ENCODE measurements around the gene HDAC11.

The HDAC11 gene

DNA sequence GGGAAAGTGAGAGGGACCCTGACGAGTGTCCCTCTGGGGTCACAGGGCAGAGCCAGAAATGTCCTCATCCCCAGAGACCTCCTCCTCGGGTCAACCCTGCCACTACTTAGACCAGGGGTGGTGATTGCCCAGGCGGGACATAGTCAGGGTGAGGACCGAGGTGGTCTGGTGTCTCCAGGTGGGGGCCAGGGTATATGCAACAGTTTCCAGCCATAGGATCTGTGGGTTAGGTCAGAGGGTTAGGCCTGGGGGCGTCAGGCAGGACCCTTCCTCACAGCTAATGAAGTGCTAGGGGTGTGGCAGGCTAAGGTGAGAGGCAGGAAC lies 46.5 kb downstream of the HDAC11 start:
- DNase-seq, result no peak

DNA sequence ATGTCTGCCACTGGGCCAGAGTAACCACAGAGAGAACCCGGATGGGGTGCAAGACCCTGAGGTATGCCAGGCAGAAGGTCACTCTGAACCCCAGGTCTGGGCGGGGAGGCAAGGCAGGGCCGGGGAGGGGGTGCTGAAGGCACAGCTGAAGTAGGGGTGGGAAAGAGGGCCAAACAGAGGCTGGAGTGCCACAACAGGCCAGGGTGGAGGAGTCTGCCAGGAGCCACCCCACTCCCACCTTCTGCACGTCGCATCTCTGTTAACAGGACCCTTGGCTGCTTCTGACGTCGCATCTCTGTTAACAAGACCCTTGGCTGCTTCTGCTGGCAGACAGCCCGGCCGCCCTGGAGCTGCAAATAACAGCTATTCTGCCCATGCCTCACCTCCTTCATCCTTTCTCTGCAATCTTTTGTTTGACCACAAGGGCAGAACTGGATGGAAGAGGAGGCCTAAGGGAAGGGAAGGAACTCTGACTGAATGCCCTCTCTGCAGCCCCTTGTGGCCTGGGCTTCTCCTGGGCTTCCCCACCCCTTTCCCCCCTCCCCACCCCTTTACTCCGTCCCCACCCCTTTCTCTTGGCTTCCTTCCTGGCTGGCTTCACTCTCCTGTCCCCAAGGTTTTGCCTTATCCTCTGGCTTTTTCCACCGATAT lies 48.2 kb downstream of the HDAC11 start:
- DNase-seq, result no peak

DNA sequence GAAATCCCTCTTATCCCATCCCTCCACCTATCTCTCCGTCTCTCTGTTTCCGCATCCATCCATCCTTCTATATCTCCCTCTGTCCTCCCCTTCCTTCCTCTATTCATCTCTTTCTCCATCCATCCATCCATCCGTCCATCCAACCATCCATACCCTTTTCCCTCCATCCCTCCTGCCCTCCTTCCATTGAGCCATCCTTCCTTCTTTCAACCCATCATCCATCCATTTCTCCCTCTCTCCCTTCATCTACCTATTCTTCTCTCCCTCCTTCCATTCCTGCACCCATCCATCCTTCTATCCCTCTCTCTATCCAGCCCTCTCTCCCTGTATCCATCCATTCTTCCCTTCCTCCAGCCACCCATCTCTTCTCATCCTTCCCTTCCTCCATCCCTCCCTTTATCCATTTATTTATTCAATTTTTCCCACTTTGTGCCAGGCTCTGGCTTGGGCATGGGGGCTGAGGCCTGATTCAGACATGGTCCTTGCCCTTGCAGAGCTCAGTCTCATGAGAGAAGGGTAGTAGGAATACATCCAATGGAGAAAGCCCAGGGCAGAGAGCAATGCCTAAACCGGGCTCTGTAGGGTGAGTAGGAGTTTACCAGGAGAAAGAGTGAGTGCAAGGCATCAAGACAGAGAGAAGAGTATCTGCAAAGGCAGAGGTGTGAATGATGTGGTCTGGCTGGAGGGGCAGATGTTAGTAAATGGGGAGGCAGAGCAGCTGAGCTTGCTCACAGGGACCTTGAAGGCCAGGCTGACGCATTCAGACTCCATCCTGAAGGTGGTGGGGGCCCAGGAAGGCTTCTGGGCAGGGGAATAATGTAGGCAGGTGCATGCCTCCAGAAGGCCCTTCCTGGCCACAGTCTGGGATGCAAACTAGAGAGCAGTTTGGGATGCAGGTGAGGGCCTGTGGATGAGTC lies 49.3 kb downstream of the HDAC11 start:
- DNase-seq, result no peak

DNA sequence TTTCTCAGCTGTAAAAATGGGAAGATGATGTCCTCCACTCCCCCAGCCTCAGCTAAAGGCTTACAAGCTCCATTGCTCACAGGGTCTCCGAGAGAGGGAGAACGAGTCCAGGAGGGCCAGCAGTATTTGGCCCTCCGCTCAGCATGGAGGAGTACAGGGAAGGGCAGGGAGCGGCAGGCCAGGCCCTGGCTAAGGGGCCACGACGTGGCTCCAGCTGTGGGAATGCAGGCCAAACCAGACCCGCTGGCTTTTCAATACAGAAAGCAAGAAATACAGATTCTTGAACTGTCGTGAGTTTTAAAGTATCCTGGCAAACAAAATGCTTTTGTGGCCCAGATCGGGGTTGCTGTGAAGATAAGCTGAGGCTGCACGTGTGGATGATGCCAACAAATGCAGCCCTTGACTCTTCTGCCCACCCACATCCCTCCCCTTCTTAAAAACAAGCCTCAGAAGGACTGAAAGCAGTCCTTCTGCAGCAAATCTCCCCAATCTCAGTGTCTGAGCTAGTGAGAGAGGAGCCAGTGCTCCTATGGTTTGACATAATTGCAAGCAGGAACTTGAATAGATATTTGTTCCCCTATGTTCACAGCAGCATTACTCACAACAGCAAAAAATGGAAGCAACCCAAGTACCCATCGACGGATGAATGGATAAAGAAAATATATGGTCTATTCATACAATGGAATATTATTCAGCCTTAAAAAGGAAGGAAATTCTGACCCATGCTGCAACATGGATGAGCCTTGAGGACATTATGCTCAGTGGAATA lies 50.3 kb downstream of the HDAC11 start:
- DNase-seq, result no peak

DNA sequence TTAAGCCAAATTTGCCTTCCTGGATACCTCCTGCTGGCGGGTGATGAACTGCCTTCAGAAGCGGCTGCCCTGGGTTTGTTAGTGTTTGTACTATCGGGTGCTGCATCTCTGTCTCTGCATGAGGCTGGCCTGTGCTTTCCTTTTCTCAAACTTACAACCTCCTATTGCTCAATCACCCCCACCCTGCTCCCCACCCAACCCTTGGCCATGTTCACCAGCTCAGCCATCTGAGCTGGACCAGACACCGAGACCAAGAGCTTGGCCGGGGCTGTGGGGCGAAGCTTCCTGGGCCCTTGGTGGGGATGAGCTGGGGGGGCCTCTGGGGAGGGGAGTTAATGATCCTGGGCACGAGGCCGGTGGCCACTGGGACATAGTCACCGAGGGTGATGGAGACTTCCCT lies 52.0 kb downstream of the HDAC11 start:
- no peak for DNase-seq

DNA sequence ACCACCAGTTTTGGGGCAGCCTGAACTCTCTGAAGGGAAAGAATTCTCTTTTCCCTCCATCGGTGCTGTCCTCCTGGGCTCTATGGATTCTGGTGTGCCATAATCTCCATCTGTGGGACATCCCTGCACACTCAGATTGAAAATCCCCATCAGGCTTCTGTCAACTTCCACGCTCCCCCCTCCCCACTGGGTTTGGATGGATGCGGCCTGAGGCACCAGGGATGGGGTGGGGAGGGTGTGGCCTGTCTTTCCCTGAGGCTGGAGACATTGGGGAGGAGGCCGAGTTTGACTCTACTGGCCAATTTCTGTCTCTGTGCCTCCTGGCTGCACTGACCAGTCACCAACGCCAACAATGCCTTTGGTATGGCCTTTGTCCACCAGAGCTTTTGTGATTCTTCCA lies 52.5 kb downstream of the HDAC11 start:
- DNase-seq, result no peak

DNA sequence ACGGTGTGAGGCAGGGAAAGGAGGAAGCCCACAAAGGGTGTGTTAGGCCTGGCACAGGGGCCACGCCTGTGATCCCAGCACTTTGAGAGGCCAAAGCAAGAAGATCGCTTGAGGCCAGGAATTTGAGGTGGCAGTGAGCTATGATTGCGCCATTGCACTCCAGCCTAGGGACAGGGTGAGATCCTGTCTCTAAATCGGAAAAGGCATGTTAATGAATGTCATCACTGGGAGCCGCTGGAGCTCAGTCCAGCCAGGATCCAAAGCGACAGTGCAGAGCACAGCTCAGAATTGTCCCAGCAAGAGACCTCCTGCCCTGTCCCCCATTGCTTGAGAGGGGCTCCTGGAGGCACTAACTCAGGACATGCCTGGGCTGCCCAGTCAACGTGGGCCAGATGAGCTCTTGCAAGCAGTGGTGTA lies 53.8 kb downstream of the HDAC11 start:
- DNase-seq, result no peak

DNA sequence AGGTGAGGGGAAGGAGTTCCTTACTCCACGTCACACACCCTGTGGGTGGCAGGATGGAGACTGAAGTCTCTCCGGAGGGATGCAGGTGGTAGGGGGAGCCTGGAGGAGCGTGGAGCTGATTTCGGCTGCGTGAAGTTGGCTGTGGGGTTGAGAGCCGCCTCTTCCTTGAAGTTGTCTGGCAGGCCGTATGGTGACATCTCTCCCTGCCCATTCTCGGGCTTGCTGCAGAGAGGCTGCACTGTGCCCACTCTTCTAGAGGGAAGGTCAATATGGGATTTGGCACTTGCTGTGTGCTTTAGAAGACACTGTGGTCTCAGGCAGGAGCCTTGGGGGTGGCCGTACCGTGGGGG lies 55.4 kb downstream of the HDAC11 start:
- DNase-seq, result no peak

DNA sequence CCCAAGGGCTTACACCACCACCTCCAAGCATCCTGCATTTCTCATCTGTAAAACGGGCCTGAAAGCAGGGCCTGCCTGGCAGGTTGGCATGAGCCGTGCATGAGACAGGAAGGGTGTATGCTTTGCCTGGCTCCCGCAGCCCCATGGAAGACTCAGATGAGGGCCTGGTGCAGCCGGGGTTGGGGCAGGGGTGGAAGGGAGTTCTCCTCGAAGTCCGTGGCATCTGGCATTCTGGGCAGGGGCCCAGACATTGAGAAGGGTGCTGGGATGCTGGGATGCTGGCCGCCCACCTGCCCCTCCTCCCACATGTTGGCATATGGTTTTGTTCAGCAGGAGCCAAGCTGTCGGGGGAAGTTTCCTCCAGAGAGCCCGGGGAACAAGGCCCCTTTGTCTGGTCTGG lies 55.8 kb downstream of the HDAC11 start:
- no peak for DNase-seq

DNA sequence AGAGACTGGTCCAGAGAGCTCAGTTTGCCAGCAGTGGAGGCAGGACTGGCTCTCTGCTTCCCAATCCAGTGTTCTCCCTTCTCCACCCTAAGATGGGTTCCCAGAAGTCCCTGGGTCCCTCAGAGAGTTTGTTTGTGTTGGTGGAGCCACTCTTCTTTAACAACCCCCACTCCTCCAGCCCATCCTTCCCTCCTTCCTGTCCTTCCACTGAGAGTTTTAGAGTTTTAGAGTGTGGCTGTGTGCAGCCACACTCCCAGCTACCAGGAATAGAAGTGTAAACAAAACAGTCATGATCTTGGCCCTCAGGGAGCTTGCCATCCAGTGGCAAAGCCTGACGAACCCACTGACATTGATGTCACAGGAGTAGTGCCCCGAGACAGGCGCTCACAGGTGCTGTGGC lies 56.3 kb downstream of the HDAC11 start:
- DNase-seq, result no peak

DNA sequence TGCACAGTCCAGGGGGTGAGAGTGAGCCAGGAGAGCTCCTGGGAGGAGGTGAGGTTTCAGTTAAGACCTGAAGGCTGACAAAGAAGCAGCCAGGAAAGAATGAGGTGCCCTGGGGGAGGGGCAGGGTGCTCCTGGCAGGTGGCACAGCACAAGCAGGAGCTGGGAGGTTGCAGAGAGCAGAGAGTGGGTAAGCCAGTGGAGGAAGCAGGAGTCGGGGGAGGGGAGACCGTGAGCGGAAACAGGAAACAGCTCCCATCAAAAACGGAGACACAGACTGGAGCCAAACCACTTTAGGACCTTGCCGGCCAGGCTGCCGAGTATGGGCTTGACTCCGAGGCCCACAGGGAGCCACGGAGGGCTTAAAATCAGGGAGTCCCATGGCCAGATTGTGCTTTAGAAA lies 56.7 kb downstream of the HDAC11 start:
- DNase-seq, result no peak

DNA sequence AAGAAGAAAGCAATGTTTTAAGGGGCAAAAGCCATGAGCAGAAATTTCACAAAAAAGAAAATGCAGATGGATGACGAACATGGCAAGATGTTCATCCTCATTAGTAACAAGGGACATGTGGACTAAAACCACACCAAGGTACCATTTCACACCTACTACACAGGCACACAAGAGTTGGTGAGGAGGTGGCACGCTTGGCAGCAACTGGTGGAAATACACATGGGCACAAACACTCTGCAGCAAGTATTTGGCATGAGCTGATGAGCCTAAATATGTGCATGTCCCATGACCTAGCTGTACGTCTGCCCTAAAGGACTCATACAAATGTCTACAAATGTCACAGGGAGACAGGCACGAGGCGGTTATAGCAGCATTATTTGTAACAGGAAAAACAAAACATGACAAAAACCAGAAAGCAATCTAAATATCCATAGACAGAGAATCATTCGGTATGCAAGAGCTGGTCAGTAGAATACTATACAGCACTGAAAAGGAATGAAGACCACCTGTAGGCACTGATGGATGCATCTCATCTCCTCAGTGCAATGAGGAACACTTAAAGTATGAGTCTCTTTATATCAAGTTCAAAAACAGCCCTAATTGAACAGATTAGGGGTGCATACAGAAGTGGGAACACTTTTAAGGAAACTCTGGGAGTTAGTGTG lies 57.3 kb downstream of the HDAC11 start:
- DNase-seq, result no peak

DNA sequence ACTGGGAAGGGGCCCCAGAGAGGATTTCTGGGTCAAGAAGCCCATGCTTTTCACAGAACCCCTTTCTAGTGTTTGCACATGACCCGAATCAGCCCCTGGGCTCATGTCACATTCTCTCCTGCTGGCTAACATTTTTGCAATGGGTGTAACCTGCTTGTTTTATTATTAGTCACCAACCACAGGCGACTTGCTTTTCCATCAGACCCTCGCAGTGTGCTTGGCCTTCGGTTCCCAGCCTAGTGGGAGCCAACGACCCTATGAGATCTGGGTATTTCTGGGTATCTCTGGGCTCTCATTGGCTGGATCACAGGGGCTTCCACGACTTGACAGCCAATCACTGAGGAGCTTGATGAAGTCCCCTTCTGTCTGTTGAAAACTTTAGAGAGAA lies 57.8 kb downstream of the HDAC11 start:
- DNase-seq, result no peak

DNA sequence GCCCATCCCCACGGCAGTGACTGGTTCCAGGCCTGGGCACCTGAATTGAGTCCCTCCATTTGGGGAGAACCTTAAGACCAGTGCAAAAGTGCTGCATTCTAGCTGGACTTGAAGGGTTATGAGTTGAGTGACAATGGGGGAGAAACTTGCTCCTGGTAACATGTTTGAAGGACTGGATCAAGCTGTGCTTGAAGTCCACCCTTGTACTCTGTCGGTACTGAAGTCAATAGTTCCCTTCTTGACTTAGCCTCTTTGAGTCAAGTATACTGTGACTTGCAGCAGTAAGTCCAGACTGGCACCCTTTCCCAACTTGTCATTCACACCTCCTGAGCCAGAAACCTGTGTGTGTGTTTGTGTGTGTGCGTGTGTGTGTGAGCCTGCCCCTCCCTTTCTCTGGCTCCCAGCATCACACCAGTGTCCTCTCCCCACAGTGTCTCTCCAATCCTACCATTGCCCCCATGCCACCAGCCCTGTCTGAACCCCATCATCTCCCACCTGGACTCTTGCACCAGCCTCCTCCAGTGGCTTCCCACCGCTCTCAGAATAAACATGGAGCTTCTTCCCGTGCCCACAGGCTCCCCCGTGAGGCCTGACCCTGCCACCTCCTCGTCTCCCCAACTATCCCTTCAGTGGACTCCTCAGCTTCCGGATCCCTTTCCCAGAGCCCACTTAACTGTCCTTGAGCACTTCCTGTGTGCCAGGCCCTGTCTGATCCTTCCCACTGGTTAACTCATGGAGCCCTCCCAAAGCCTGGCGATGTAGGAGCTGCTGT lies 58.6 kb downstream of the HDAC11 start:
- no peak for DNase-seq

DNA sequence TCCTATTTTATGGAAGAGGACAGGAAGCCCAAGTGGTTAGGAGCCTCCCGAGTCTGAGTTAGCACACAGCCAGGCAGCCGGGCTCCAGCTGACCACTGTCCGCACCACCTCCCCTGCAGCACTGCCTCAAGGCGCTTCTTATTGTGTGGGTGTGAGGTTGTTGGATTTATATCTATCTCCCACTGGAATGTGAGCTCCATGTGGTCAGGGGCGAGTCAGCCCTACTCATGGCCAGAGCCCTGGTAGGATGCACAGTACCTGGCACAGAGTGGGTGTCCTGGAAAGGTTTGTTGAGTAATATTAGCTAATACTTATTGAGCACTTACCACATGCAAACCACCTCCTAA lies 59.2 kb downstream of the HDAC11 start:
- no peak for DNase-seq

DNA sequence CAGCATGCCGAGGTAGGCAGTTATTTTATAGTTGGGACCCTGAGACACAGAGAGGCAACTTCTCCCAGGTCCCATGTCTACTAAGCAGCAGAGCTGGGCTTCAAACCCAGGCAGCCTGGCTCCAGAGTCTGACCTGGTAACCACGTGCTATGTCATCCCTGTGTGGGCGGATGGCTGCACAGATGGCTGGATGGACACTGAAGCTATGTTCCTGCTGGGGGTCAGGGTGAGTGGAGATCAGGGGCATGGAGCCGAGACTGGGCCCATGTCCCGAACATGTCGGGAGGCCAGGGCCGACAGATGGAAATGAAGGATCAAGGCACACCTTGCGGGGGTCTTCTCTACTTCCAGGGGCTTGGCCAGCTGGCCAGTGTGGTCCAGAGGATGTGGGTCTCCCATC lies 59.6 kb downstream of the HDAC11 start:
- no peak for DNase-seq

DNA sequence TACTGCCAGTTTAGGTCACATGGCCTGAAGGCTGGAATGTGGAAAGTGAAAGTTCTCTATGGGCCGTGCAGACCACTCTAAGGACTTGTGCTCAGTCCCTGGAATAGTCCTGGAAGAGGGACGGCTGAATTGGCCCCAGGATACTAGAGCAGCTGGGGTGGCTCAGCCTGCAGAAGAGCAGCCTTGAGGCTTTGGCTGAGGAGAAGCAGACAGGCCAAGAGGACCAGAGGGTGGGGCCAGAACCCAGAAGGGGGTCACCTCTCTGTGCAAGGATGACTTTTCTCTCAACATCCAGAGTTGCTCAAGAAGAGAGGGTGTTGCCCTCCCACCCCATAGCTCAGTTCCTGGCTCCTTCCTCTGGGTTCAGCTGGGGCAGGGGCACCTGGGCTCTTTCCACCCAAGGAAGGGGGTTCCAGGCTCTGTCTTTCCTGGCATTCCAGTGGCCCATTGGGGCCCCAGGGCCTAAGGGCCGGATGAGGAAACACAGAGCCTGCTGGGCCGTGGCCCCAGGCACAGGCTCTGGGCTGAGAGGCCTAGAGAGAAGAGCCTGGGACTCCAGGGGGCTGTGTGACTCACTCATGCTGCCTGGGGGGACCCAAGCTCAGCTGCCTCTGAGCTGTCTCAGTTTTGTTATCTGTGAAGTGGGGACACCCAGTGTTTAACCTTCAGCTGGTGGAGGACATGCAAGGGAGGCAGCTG lies 60.3 kb downstream of the HDAC11 start:
- no peak for DNase-seq

DNA sequence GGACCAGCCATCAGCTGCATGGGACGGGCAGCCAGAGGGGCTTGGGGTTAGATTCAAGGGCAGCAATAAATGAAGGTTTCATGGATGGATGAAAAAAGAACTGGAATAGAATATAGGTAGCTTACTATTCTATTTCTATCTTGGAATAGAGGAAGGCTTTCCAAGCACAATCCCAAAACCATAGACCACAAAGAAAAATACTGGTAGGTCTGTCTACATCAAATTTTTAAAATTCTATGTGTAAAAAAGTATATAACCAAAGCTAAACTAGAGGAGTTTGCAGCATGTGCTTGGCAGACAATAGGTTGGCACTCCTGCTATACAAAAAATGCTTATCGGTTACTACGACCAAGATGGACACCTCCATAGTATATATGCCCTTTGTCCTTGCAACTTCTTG lies 61.6 kb downstream of the HDAC11 start:
- no peak for DNase-seq

DNA sequence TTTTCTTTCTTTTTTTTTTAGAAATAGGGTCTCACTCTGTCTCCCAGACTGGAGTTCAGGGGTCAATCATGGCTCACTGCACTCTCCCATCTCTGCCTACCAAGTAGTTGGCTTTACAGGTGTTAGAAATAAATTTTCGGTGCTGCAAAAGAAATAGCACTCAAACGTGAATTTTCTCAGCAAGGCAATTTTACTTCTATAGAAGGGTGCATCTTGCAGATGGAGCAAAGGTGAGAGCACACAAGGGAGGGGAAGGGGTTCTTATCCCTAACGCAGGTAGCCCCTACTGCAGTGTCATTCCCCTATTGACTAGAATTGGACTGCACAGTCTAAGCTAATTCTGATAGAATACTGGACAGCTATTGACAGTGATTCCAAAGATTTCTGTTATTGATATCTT lies 62.0 kb downstream of the HDAC11 start:
- no peak for DNase-seq

DNA sequence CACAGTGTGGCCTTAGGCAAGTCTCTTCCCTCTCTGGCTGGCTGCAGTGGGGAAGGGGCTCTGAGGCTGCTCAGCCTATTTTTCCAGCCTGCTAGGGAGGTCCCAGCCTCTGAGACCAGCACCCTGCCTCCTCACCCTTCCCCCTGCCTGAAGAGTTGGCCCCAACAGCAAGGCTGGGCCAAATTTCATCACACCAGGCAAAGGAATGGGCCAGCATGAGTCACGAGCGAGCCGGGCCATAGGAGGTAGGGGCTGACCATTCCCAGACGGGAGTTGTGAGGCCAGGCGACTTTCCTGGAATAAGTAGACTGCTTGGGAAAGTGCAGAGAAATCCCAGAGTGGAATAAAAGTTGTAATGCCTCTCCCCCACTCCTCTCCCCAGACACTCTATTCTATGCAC lies 63.1 kb downstream of the HDAC11 start:
- no peak for DNase-seq

DNA sequence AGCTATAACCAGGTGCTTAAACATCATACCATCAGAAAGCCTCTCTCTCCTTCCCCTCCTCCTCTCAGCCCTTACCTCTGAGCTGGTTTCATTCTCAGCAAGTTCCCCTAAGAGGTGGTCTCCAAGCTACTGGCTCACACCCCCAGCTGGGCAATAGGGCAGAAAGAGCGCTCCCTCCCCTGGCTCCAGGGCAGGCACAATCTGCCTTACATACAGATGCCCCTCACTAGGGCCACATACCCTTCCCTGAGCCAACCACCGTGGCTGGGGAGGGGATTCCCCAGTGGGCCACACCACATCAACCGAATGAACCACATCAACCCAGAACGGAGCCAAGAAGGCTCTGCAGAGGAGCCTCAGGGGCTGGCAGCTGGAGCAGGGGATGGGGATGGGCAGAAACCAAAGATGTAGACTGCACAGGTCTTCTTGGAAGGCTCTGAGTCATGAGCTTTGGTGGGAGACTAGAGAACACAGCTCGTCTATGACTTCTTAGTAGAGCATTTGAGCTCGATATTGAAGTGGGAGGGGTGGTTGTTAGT lies 64.3 kb downstream of the HDAC11 start:
- DNase-seq, result no peak
